DMS 273 (cell line): ENCODE results near the gene ATP8B3.

Experiments
- DNase-seq: peaks from one replicate; lab custom pipeline; 2025; ENCODE audit not compliant: unreplicated experiment; lab: John Stamatoyannopoulos, UW

ATP8B3 gene

DNA sequence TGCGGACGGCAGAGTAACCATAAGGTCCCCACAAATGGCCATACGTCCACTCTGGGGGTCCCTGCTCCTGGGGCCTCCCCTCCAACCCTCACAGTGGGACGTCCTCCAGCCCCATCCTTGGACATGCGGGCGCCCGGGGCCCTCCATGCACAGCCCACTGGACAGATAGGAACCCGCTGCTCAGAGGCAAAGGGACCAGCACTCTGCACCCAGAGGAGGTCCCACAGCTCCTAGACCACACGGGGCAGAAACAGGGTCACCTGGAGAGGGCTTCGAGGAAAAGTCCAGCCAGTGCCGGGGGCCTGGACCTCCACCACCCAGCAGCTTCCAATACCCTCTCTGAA, 25.1 kb upstream of the ATP8B3 start:
- no peak for DNase-seq

GRCh38 chr19:1836458-1837221, 24.6 kb upstream of the ATP8B3 start:
- DNase-seq = no peak

DNA sequence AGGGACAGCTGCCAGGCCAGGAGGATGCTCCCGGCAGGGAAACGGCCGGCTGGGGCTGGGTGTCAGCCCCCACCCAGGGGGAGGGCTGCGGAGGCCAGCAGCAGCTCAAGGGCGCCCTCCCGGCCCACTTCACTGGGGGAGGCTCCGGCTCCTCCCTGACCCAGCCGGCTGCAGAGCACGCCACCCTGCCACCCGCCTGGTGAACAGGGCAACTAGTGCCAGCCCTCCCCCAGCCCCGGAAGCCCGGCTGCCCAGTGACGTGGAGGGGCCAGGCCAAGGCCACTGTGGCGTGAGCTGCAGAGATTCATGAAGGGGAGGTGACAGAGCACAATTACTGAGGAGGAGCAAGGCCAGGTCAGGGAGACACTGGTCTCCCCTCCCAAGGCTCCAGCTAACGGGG, 21.5 kb upstream of the ATP8B3 start:
- DNase-seq = no peak

- DNase-seq = no peak
These were observed 20.1 kb upstream of the ATP8B3 start for GRCh38 chr19:1832046-1832663.

GRCh38 chr19:1830978-1831377, 18.9 kb upstream of the ATP8B3 start:
- DNase-seq = no peak

DNA sequence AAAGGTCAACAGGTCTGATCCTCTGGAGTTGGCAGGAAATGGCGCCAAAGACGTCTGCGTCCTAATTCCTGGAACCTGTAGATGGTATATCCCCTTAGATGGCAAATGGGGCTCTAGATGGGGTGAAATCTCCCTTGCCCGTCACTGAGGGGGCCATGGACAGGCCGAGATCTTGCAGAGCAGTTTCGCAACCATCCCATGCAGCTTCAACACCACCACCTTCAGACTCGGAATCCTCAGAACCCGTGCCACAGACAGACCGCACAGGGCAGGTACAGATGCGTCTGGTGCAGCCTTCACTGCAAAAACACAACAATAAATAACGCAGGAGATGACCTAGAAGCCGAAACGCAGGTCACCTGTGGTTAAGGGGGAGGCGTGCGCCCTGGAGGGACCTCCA, 18.5 kb upstream of the ATP8B3 start:
- DNase-seq = no peak

- DNase-seq = no peak
These were observed 17.9 kb upstream of the ATP8B3 start for GRCh38 chr19:1829958-1830357.

GRCh38 chr19:1828279-1829238, 16.5 kb upstream of the ATP8B3 start:
- DNase-seq = no peak

DNA sequence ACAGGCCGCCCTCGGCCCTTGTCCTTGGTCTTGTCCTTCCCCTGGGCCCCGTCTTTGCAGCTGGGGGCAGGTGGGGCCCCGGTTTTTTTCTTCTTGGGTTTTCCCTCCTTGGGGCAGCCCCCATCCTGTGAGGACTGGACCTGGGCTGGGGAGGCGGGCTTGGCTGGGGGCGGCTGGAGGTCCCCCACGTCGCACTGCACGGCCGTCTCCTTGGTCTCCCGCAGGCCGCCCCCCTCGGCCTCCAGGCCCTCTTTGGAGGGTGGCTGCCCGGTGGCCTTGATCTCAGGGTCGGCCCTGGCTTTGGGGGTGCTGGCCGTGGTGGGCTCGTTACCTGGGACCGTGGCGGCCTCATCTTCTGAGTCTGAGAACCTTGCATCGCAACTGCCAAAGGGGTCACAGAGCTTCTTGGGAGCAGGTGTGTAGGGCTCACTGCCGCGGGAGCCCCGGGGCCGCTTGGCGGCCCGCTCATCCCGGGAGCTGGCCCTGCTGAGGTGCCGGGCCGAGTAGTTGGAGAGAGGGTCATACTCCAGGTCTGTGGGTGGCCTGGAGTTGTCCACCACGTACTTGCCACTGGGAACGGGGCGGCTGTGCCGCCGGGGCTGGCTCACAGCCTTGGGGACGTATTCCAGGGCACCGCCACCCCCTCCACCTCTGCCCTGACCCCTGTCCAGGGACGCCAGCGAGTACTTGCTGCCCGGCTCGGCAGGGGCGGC, 15.6 kb upstream of the ATP8B3 start:
- no peak for DNase-seq

GRCh38 chr19:1826557-1827521, 14.8 kb upstream of the ATP8B3 start:
- peak; percentile 54 for DNase-seq

GRCh38 chr19:1825909-1826556, 14.0 kb upstream of the ATP8B3 start:
- peak; percentile 91 for DNase-seq

DNA sequence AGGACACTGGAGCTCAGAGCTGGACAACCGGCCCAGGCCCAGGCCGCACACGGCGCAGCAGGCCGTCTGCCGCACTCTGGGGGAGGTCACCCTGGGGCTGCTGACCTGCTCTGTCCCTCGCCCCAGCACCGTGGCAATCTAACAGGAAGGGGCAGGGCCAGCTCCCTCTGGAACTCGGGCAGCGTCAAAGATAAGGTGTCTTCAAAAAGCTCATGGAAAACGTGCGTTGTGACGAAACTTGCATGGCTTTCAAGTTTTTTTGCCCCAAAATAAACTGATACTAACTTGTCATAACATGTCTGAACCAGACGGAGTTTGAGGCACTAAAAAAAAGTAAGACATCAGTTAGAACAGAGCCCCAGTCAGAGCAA, 12.2 kb upstream of the ATP8B3 start:
- DNase-seq = no peak

DNA sequence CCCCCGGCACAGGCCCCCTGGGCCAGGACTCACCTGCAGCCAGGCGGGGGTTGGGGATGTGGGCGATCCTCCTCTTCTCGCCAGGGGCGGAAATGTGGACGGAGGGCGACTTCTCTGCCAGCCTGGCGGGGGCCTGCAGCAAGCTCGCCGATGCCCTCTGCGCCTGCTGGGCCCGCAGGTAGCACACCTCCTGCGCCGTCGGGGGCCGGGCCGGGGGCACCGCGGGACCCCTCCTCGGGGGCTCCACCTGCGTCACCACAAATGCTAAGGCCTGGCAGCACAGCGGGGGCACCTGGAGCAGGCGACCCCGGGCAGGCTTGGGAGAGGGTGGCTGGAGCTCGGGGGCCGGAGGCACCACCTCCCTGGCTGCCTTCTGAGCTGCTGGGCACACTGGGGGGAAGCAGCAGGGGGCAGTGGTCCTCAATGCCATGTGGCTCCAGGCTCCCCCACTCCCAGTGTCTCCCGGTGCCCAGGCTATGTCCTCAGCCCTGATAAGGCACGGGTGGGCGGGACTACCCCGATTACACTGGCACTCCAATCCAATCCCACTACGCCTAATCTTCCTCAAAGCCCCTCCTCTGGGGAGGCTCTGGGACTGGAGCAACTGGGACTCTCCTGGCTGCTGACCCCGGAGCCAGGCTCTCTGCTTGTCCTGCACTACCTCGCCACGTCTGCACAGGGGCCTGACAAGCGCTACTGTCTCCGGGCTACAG, 11.6 kb upstream of the ATP8B3 start:
- DNase-seq = no peak

DNA sequence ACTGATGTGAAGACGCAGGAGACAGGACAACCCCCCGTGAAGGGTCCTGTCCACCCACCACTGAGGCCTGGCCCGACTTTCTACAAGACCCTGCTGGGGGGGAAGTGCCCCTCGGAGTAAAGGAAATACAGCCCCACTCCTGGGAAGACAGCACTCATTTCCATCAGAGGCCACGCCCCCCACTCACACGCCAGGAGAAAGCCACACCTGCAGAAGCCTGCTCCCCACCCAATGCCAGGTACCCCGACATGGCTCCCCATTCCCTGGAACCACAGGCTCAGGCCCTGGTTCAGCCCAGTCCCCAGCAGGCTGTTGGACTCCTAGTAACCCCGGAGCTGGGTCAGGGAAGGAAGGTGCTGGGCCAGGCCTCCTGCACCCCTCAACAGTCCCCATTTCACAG, 10.9 kb upstream of the ATP8B3 start:
- no peak for DNase-seq

DNA sequence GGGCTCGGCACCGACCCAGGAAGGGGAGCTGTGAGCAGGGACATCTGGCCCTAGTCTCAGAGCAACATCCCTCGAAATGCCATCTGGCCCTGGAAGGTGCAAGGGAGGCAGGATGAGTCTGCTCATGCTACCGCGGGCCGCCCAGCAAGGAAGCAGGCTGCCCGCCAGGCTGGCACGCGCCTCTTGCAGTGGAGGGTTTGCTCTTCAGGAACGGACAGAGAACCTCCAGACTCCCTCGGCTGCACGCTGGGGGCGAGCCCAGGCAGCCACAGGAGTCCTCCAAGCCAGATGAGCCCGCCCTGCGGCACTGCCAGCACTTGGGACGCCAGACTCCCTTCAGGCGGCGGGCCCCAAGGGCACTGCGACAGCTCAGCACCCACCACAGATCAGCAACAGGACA, 10.1 kb upstream of the ATP8B3 start:
- DNase-seq = peak; percentile 93

DNA sequence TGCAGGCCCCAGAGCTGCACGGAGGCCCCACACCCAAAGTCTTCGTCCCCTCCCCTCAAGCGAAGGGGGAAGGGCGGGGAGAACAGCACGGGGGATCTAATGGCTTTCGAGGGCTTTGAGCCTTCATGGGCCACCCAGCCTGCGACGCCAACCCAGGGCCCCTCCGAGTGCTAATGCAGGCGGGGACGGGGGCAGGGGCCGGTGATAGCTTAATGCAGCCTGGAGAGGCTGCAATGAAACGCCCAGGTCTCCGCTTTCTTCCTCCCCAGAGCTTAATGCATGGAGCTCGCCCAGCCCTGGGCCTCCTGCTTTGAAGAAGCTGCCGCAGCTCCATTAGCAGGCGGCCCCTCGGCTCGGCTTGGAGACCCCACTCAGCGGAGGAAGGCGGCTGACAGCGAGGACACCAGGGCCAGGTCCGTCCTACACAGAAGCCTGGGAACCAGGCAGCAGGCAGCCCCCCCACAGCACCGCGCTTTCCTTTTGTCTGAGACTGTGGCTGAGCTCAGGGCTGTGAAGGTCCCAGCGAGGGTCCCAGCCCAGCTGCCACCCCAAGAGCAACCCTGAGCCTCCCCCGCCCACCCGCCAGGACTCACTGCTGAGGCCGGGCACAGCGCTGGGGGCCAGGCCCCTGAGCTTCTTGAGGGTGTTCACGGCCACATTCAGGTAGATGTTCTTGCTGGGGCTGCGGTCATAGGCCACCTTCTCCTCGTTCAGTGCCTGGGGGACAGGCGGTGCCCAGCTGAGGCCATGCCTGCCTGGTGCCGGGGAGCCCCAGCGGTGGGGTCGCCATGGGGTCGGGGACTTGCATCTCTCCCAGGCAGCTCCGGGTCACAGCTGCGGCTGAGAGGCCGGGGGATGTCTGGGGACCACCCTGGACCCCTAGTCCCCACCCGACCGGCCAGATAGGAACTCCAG, 7.5 kb upstream of the ATP8B3 start:
- no peak for DNase-seq

- no peak for DNase-seq
These were observed 6.6 kb upstream of the ATP8B3 start for GRCh38 chr19:1818549-1819195.
